ENCODE results near the gene CDK2AP2. TPM values are rescaled to one million over a fixed set of nuclear protein-coding genes. Genes with fewer than 3 reads are reported as not detected.

Gene CDK2AP2
- total and polyA plus RNA-seq, 8 donors = 27.1 to 65.6 (median 38.2) TPM

DNA sequence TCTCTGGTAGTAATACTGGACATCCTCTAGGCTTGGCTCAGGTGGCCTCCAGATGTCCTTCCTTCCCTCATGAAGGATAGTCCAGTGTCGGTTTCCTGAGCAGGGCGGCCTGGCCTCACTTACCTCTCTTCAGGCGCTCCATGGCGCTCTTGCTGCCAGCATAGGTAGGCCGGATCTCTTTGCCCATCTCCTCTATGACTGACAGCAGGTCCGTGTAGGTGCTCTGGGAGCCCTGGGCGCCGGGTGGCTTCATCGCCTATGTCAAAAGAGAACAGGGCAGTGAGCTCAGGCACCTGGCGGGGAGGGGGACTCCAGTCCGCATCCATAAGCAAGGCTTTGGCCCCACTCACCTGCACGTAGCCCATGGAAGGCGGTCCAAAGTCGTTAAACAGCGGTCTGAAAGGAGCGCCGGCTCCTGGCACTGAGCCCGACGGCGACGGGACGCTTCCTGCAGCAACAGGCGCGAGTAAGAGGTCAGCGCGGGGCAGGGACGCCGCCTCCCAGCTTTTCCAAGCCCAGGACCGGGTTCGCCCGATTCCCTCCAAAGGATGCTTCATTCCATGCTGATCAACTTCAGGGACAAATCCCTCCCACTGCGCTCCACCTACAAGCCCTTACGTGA is 609 bp downstream of the CDK2AP2 start:
- DNase-seq = peak in 1 of 6 donors; percentile 80
- peaks cover 0 to 26% (median 12%) of the 10 kb centered on the region in 3 donors for H3K4me1 ChIP-seq
- no peak for FAIRE-seq
- H3K9me3 ChIP-seq = no peaks in the 10 kb centered on the region
- H3K36me3 ChIP-seq = no peaks in the 10 kb centered on the region
- WGBS, 2 donors = 8 to 12% methylated on average over 33 of the region's 33 CpGs
- H3K27ac ChIP-seq = peak overlapping the region; percentile 95 to 99 (median 98)
- H3K4me3 ChIP-seq = peak overlapping the region; percentile 50 to 86 (median 85)
- no peak for ATAC-seq
- intact Hi-C loops (cut with DNase I) = loop anchor here in 1 of 3 donors (10.0 kb wide), 1 partner anchor 93 kb away; the partner anchor contains the start of gene CARNS1
- H3K27me3 ChIP-seq = no peaks in the 10 kb centered on the region
- TF ChIP-seq, protein P1, sequence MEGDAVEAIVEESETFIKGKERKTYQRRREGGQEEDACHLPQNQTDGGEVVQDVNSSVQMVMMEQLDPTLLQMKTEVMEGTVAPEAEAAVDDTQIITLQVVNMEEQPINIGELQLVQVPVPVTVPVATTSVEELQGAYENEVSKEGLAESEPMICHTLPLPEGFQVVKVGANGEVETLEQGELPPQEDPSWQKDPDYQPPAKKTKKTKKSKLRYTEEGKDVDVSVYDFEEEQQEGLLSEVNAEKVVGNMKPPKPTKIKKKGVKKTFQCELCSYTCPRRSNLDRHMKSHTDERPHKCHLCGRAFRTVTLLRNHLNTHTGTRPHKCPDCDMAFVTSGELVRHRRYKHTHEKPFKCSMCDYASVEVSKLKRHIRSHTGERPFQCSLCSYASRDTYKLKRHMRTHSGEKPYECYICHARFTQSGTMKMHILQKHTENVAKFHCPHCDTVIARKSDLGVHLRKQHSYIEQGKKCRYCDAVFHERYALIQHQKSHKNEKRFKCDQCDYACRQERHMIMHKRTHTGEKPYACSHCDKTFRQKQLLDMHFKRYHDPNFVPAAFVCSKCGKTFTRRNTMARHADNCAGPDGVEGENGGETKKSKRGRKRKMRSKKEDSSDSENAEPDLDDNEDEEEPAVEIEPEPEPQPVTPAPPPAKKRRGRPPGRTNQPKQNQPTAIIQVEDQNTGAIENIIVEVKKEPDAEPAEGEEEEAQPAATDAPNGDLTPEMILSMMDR (IDR thresholded peaks at IDR 0.05) = no peak

DNA sequence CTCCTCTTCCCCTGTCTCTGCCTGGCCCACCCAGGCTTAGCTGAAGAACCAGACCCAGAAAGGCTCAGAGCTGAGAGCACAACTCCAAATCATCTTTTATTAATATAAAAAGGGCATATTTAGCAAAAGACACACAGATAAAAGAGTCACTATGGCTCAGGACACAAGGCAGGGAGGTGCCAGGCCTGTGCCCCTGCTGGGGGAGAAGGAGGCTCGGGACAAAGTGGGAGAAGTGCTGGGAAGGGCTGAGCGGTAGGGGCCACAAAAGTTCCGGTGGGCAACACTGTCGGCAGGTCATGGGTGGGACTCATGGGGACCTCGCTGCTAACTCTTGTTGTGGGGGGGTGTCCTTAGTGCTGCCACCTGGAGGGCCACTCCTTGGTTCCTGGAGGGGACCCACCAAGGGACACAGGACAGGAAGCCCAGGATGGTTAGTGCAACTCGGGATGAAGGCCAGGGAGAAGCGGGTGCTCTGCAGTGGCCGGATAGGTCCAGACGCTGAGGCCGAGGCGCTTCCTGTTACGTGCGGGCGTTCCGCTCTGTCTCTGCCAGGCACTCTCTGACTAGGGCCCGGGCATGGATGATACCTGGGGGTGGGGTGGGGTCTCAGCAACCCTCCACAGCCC is 1.4 kb downstream of the CDK2AP2 start:
- FAIRE-seq (no peak), DNase-seq (peak; percentile 43 to 84 (median 60)), ATAC-seq (no peak)
- intact Hi-C loops (cut with DNase I) = loop anchor here in 1 of 3 donors (10.0 kb wide), 1 partner anchor 92 kb away; the partner anchor contains the start of gene CARNS1
- Histone ChIP-seq H3K27me3 (no peaks in the 10 kb centered on the region), H3K4me3 (peak overlapping the region; percentile 50 to 86 (median 85)), H3K9me3 (no peaks in the 10 kb centered on the region), H3K36me3 (no peaks in the 10 kb centered on the region), H3K27ac (peak overlapping the region; percentile 95 to 98 (median 96)), H3K4me1 (peaks cover 0 to 26% (median 12%) of the 10 kb centered on the region in 3 donors)
- TF ChIP-seq, protein P1 (IDR thresholded peaks at IDR 0.05) = peak in 1 of 4 donors; percentile 14
- WGBS, 2 donors = 30 to 51% methylated on average over 13 to 16 of the region's 16 CpGs

DNA sequence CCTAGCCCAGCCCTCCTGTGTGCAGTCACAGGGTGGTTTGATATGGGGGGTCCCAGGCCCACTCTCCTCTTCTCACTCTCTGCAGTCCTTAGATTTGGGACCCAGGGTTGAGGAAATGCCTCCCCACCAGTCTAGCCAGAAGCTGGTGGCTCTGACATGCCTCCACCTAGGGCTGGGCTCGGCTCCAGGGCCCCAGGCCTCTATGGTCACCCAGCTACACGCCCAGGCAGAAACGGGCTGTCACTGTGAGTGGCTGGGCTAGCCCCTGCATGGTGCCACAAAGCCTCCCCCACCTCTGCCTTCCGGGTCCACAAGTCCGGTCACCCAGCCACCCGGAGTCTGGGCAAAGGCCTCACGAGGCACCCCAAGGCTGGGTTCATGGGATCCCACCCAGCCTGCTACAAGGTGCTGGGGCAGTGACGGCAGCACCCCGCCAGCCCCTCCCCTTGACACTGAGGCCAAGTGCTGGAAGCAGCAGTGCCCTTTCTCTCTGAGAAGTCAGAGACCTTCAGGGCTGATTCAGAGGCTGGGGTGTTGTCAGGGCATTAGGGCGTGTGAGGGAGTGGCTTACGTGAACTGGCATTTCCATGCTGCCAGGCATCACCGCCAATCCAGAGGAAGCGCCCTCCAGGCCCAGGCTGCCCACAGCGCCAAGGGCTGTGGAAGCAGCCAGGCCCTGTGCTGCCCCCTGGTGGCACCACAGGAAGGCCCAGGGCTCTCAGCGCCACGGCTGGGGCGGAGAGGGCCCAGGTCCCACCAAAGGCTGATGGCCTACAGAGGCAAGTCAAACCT is 2.2 kb downstream of the CDK2AP2 start:
- 3 to 4% methylated on average over 17 of the region's 17 CpGs for WGBS, 2 donors

DNA sequence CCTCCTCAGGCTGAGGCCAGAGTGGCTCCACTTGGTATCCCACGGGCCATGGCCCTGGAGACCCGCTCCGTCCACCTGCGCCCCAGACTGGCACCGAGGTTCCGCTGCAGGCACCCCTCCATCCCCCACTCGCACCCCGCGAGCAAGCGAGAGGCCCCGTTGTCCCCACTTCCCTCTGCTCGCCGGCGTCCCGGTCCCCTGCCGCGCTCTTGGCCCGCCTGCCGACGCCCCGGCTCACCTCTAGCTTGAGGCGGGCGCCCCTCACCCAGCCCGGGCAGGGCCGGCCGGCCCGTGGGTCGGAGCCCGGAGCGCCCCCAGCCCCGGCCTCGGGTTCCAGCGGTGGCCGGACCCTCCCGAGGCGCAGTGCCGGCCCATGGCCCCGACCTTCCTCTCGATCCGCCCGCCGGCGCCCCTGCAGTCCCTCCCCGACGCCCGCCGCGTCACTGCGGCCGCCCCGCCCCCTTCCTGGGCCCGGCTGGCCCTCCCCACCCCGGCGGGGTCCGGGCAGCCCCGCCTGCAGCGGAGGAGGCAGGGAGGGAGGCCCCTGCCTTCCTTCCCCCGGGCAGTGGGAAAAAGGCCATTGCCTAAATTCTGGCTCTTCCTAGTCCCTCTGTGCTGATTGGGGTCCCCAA is 2.9 kb downstream of the CDK2AP2 start, which contains the start of gene PITPNM1:
Gene PITPNM1, minus strand, starts transcription at position 414 of the 632 bp plus-strand sequence. CDS start 1,183 bp downstream, outside the sequence.
- H3K4me1 ChIP-seq = peaks cover 0 to 26% (median 12%) of the 10 kb centered on the region in 3 donors
- 1% methylated on average over 36 to 58 of the region's 58 CpGs for WGBS, 2 donors
- H3K27me3 ChIP-seq = no peaks in the 10 kb centered on the region
- intact Hi-C loops (cut with DNase I) = loop anchor here in 1 of 3 donors (10.0 kb wide), 1 partner anchor 90 kb away; the partner anchor contains the start of gene CARNS1
- no peaks in the 10 kb centered on the region for H3K36me3 ChIP-seq
- H3K4me3 ChIP-seq = peak within 1 kb of the TSS; percentile 63 to 86 (median 80)
- TF ChIP-seq, protein P1 (IDR thresholded peaks at IDR 0.05) = no peak
- FAIRE-seq (no peak), DNase-seq (peak; percentile 64 to 89 (median 81)), ATAC-seq (peak; percentile 27 to 40 (median 31))
- peak within 1 kb of the TSS; percentile 95 to 98 (median 96) for H3K27ac ChIP-seq
- no peaks in the 10 kb centered on the region for H3K9me3 ChIP-seq

More for the DNA sequence above, 2.2 kb downstream of the CDK2AP2 start:
- Histone ChIP-seq H3K4me1 (peaks cover 0 to 26% (median 12%) of the 10 kb centered on the region in 3 donors), H3K9me3 (no peaks in the 10 kb centered on the region), H3K4me3 (peak overlapping the region in 3 of 4 donors; percentile 63 to 86 (median 85)), H3K27me3 (no peaks in the 10 kb centered on the region), H3K27ac (peak overlapping the region; percentile 95 to 98 (median 96)), H3K36me3 (no peaks in the 10 kb centered on the region)
- DNase-seq = peak; percentile 95 to 98 (median 96)
- ATAC-seq = peak; percentile 48 to 72 (median 68)
- TF ChIP-seq, protein P1 (IDR thresholded peaks at IDR 0.05) = peak; percentile 97 to 99 (median 98)
- intact Hi-C loops (cut with DNase I) = loop anchor here in 1 of 3 donors (10.0 kb wide), 1 partner anchor 91 kb away; the partner anchor contains the start of gene CARNS1
- FAIRE-seq = no peak

Measured in pancreas (tissue), 10 donors.